Aorta (tissue), 5 donors: ENCODE results near the gene MIPOL1. TPM values are rescaled to one million over a fixed set of nuclear protein-coding genes. Genes with fewer than 3 reads are reported as not detected.
"Not testable (repeated sequence)": the region's sequence is repeated elsewhere in the genome, so short reads cannot be mapped to it uniquely, and the experiment has no call there.

Experiments used
- ATAC-seq: fragments of 200-7000 bp; cut with Tn5 transposase; one replicate; pipeline ENCODE4 v1.9.1; 2022; ENCODE audit warnings: moderate library complexity; ENCODE audit not compliant: low FRiP score
- DNase-seq, 2 donors: peaks; one replicate each; pipeline ENCODE4 v3.0.0-alpha.2; 2020
- H3K27ac ChIP-seq, 2 donors: one replicate each; pipeline ENCODE4 v1.5.1; 2013; ENCODE audit warnings: low read length in 2 of 2, mild to moderate bottlenecking in 2 of 2, moderate library complexity in 2 of 2, control low read depth in 1 of 2, inconsistent platforms in 1 of 2, low read depth in 1 of 2
- H3K27me3 ChIP-seq, 2 donors: one replicate each; pipeline ENCODE4 v1.6.1; 2013; ENCODE audit warnings: control low read depth in 1 of 2, low read length in 1 of 2, mild to moderate bottlenecking in 1 of 2, moderate library complexity in 1 of 2; ENCODE audit not compliant: insufficient read depth in 2 of 2, control insufficient read depth in 1 of 2
- H3K36me3 ChIP-seq, 2 donors: one replicate each; pipeline ENCODE4 v1.6.1; 2013; ENCODE audit warnings: control low read depth in 1 of 2, low read length in 1 of 2, mild to moderate bottlenecking in 1 of 2; ENCODE audit not compliant: insufficient read depth in 2 of 2, control insufficient read depth in 1 of 2
- H3K4me1 ChIP-seq, 2 donors: one replicate each; pipeline ENCODE4 v1.6.1; 2013; ENCODE audit warnings: low read length in 2 of 2, control low read depth in 1 of 2, mild to moderate bottlenecking in 1 of 2, moderate library complexity in 1 of 2; ENCODE audit not compliant: insufficient read depth in 2 of 2, control insufficient read depth in 1 of 2
- H3K4me3 ChIP-seq, 2 donors: one replicate each; pipeline ENCODE4 v1.5.1; 2013; ENCODE audit warnings: low read length in 2 of 2, control low read depth in 1 of 2, mild to moderate bottlenecking in 1 of 2
- H3K9me3 ChIP-seq: one replicate; pipeline ENCODE4 v1.6.1; 2013; ENCODE audit warnings: mild to moderate bottlenecking, low read length; ENCODE audit not compliant: control insufficient read depth
- WGBS, 2 donors: extraction: QIAGEN DNeasy Blood & Tissue Kit; methylation state at CpG; one replicate each; pipeline ENCODE4 v1.1.7; 2013; 5-methylcytosine and 5-hydroxymethylcytosine counted together
- intact Hi-C, 2 donors: fragments of 100-400 bp; cut with DNase I; formaldehyde crosslinking; loops; one replicate each; pipeline versions ENCODE4 v1.14.2 to v1.15.0; 2022
- polyA plus RNA-seq, 2 donors: library from polyadenylated mRNA; stranded (reverse); fragments of 200-250 nt; gene quantifications; one replicate each; pipeline ENCODE4 v1.2.3, GENCODE V29; 2013
- total RNA-seq, 2 donors: library from RNA; stranded (reverse); fragmentation: NEBNext Ultra II Directional; extraction: Animal tissue kit (Norgen Biotek cat#: 25700); gene quantifications; one replicate each; pipeline ENCODE4 v1.2.1, GENCODE V29; 2021
- donor health status: healthy with polysubstance abuse.
- donor health status: Bipolar disorder and iron deficiency.
- donor health status: DM: no; HTN: no; CAD: no.
- donor health status: DM: no; HTN: no; CAD: no.
- donor health status: DM: yes; HTN: yes; CAD: no.

MIPOL1 gene
- total and polyA plus RNA-seq, 4 donors = 3.4 to 20.6 (median 11.9) TPM

DNA sequence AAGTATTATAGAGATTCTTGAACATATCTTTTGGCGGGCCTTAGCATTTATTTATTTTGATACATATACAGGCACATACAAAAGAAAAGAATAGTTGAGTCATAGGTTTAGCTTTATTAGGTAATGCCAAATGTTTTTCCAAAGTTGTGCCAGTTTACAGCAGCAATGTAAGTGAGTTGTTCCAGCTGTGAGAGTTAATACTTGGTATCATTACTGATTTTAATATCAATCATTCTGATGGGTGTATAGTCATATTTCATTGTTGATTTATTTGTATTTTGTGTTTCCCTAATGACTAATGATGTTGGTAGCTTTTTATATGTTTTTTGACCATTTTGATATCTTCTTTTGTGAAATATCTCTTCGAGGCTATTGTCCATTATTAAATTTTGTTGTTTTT is 122.4 kb downstream of the MIPOL1 start:
- Histone ChIP-seq H3K27me3 (no peaks in the 10 kb centered on the region), H3K36me3 (no peaks in the 10 kb centered on the region), H3K27ac (no peak overlapping the region), H3K4me3 (no peak overlapping the region), H3K4me1 (no peaks in the 10 kb centered on the region), H3K9me3 (no peaks in the 10 kb centered on the region)
- no peak for DNase-seq
- intact Hi-C loops = no loop called here
- no peak for ATAC-seq
- 96 to 97% methylated on average over 2 of the region's 2 CpGs for WGBS, 2 donors

DNA sequence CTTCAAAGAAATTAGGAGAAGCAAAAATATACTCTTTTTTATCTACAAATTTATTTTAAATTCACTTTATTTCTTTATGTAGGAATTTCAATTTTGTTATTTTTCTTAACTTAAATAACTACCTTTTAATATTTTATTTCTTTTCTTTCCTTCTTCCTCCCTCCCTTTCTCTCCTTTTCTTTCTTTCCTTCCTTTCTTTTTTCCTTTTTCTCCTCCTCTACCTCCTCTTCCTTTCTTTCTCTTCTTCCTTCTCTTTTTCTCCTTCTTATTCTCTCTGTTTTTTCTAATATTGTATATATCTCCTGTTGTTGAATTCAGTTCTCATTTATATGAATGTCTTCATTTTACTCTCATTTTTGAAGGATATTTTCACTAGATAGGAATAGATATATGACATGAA is 127.6 kb downstream of the MIPOL1 start:
- Histone ChIP-seq H3K9me3 (no peaks in the 10 kb centered on the region), H3K36me3 (peaks cover 0 to 2% of the 10 kb centered on the region in 2 donors), H3K27ac (no peak overlapping the region), H3K27me3 (no peaks in the 10 kb centered on the region), H3K4me1 (no peaks in the 10 kb centered on the region), H3K4me3 (no peak overlapping the region)
- ATAC-seq (no peak), DNase-seq (no peak)
- intact Hi-C loops = no loop called here

DNA sequence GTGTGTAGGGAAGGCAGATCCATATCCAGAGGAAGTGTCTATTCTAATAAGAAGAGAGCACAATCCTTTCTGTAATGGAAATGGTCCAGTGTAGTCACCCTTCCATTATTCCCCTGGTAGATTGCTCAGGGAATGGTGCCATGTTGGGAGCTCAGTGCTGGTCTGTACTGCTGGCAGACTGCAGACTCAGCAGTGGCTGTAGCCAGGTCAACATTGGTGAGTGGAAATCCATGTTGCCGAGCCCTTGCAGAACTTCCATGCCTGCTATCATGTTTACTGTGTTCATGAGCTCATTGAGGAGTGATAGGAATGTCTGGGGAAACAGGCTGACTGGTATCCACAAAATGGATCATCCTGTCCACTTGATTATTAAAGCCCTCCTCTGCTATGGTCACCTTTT is 128.7 kb downstream of the MIPOL1 start:
- intact Hi-C loops = no loop called here
- WGBS, 2 donors = 85 to 86% methylated on average over 1 of the region's 1 CpG
- H3K27ac ChIP-seq = no peak overlapping the region
- no peaks in the 10 kb centered on the region for H3K9me3 ChIP-seq
- peaks cover 0 to 2% of the 10 kb centered on the region in 2 donors for H3K36me3 ChIP-seq
- no peak for DNase-seq
- ATAC-seq = no peak
- no peaks in the 10 kb centered on the region for H3K4me1 ChIP-seq
- no peak overlapping the region for H3K4me3 ChIP-seq
- H3K27me3 ChIP-seq = no peaks in the 10 kb centered on the region

DNA sequence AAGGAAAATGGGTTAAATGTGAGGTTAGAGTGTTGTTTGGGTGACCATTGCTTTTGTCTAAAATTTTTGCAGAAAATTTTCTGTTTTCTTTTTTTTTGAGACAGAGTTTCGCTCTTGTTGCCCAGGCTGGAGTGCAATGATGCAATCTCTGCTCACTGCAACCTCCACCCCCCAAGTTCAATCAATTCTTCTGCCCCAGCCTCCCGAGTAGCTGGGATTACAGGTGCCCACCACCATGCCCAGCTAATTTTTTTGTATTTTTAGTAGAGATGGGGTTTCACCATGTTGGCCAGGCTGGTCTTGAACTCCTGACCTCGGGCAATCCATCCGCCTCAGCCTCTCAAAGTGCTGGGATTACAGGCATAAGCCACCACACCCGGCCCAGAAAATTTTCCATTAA is 130.2 kb downstream of the MIPOL1 start:
- H3K36me3 ChIP-seq, intact Hi-C loops, H3K9me3 ChIP-seq, H3K27me3 ChIP-seq, H3K4me3 ChIP-seq, DNase-seq, H3K4me1 ChIP-seq, ATAC-seq, H3K27ac ChIP-seq: not testable (repeated sequence)
- 92 to 96% methylated on average over 5 of the region's 5 CpGs for WGBS, 2 donors

DNA sequence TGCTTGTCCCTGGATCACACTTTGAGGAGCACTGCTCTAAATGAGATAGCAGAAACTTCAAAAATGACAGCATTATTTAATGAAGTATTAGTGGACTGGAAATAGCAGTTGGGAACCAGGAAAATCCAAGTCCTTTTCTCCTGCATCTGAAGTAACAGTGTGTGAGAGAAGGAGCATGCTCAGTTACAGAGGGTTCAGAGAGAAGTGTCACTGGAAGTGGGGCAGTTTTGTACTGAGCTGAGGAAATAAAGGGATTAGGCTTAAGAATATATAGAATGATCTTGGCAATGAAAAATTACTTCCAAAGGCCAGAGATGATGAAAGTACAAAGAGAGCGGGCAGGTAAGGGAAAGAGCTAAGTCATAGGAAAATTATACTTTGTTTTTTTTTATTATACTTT is 130.9 kb downstream of the MIPOL1 start:
- no peak overlapping the region for H3K27ac ChIP-seq
- H3K9me3 ChIP-seq = no peaks in the 10 kb centered on the region
- H3K27me3 ChIP-seq = no peaks in the 10 kb centered on the region
- H3K4me3 ChIP-seq = no peak overlapping the region
- peaks cover 0 to 2% of the 10 kb centered on the region in 2 donors for H3K36me3 ChIP-seq
- intact Hi-C loops = no loop called here
- ATAC-seq (no peak), DNase-seq (no peak)
- WGBS, 2 donors = 94 to 97% methylated on average over 1 of the region's 1 CpG
- H3K4me1 ChIP-seq = no peaks in the 10 kb centered on the region

DNA sequence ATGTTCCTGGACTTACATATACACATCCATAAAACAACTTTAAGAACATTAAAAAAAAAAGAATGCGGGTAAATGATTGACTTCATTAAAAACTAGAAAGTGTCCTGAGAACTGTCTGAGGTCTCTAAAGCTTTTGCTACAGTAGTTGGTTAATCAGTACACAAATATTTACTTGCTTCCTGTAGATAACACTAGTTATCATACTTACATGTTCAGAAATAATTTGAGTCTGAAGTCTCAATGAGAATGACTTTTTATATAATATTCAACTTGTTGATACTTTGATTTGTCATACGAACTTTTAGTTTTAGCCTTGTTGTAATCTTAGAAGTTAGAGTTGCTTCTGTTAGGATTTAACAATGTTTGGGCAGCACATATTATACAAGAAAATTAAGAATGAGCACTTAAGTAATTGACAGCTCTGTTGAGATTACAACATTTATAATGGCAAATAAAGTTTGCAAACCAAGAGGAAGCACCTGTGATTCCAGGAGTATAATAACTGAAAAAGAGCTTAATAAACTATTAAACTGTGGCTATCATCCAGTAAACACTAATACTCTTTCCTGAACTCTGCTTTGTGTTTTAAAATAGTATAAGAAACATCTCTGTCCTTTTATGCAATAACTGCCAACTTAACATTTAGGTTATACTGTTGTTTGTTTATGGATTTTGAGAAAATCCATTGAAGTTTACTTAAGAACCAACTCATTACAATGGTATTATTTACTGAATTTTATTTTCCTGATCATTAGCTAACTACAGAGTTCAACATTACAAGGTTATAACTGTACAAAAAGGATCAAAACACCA is 131.7 kb downstream of the MIPOL1 start:
- no peak overlapping the region for H3K27ac ChIP-seq
- ATAC-seq (no peak), DNase-seq (no peak)
- no peaks in the 10 kb centered on the region for H3K27me3 ChIP-seq
- no peaks in the 10 kb centered on the region for H3K4me1 ChIP-seq
- no peak overlapping the region for H3K4me3 ChIP-seq
- intact Hi-C loops = no loop called here
- WGBS, 2 donors = 82 to 88% methylated on average over 2 of the region's 2 CpGs
- H3K9me3 ChIP-seq = no peaks in the 10 kb centered on the region
- peaks cover 0 to 2% of the 10 kb centered on the region in 2 donors for H3K36me3 ChIP-seq

DNA sequence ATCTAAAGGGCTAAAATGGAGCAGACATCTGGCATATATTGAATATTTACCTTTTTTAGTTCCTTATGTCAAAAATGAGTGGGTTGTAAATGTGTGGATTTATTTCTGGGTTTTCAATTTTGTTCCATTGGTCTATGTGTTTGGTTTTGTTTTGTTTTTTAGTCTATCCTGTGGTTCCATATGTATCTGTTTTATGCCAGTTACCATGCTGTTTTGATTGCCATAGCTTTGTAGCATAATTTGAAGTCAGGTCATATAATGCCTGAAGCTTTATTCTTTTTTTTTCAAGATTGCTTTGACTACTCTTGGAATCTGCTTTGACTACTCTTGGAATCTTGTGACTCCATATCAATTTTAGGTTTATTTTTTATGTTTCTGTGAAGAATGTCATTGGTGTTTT is 133.2 kb downstream of the MIPOL1 start:
- Histone ChIP-seq H3K27ac (no peak overlapping the region), H3K9me3 (no peaks in the 10 kb centered on the region), H3K4me3 (no peak overlapping the region), H3K36me3 (peaks cover 0 to 2% of the 10 kb centered on the region in 2 donors), H3K27me3 (no peaks in the 10 kb centered on the region), H3K4me1 (no peaks in the 10 kb centered on the region)
- intact Hi-C loops = no loop called here
- ATAC-seq = no peak
- DNase-seq = no peak

DNA sequence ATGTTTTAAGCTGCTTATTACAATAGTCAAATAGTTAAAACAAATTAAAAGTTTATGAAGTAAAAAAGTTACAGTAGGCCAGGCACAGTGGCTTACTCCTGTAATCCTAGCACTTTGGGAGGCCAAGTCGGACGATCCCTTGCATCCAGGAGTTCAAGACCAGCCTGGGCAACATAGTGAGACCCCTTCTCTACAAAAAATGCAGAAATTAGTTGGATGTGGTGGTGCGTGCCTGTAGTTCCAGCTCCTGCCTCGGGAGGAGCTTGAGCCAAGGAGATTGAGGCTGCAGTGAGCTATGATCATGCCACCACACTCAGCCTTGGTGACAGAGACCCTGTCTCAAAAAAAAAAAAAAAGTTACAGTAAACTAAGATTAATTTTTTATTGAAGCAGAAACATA is 142.6 kb downstream of the MIPOL1 start:
- Histone ChIP-seq H3K36me3 (no peaks in the 10 kb centered on the region), H3K9me3 (no peaks in the 10 kb centered on the region), H3K4me1 (no peaks in the 10 kb centered on the region), H3K27ac (no peak overlapping the region), H3K27me3 (no peaks in the 10 kb centered on the region), H3K4me3 (no peak overlapping the region)
- intact Hi-C loops = no loop called here
- ATAC-seq (no peak), DNase-seq (no peak)
- 87 to 94% methylated on average over 4 of the region's 4 CpGs for WGBS, 2 donors

DNA sequence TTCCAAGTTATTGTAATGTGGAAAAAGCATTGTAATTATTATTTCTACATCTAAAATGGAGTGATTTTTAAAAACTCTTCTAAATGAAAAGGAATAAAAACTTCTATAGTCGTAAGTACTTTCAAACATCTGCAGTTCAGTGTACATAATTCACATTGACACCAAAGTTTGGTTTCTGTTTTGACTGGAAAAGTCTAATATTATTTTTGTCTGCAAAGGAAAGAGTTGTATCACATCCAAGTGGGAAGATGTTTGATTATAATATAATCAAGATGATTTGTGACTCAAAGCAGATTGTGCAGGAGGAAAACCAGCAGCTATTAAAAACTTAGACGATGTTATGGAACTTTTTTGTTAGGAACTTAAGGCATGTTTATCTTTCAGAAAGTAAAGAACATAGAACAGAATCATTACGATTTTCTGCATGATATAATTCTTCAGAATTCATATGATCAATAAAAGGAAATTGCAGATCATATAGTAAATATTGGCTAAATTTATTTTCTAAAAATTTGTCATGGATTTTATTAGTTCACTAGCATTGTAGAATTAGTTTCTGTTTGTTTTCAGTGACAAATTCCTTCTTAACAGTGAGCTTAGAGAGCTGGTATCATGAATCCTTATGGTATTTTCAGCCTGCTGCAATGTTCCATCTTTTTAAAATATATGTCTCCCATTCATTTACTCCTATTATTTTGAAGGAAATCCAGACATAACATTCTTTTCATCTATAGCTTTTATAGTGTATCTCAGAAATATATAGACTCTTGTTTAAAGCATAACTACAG is 145.8 kb downstream of the MIPOL1 start:
- no peak for DNase-seq
- Histone ChIP-seq H3K27me3 (no peaks in the 10 kb centered on the region), H3K4me1 (no peaks in the 10 kb centered on the region), H3K4me3 (no peak overlapping the region), H3K27ac (no peak overlapping the region), H3K36me3 (no peaks in the 10 kb centered on the region), H3K9me3 (no peaks in the 10 kb centered on the region)
- 6% methylated on average over 3 of the region's 3 CpGs for WGBS, 2 donors
- no peak for ATAC-seq
- intact Hi-C loops = no loop called here
